Neural cell (in vitro differentiated cells): ENCODE data around the gene IL6ST. TPM values are rescaled to one million over a fixed set of nuclear protein-coding genes. Genes with fewer than 3 reads are reported as not detected.

Experiments used
- H2AFZ ChIP-seq: fragments of 200-600, 300-800 bp; sonication (generic), shearing (Covaris generic); 2 replicates; pipeline ENCODE4 v1.6.0; 2014; ENCODE audit warnings: low read depth, mild to moderate bottlenecking, antibody characterized with exemption, low read length, moderate library complexity
- H3F3A ChIP-seq: fragments of 200-600 bp; shearing (Covaris generic); 2 replicates; pipeline ENCODE4 v1.6.1; 2016; ENCODE audit warnings: mild to moderate bottlenecking, moderate library complexity, mixed read lengths, antibody characterized with exemption, low read length; ENCODE audit not compliant: insufficient read depth, poor library complexity, severe bottlenecking
- H3K27ac ChIP-seq: fragments of 200-600, 300-800 bp; sonication (generic), shearing (Covaris generic); 2 replicates; pipeline ENCODE4 v1.5.1; 2014; ENCODE audit warnings: mild to moderate bottlenecking, low read length, moderate library complexity
- H3K27me3 ChIP-seq: fragments of 300-800, 200-600 bp; sonication (generic), shearing (Covaris generic); 2 replicates; pipeline ENCODE4 v1.6.0; 2014; ENCODE audit warnings: mild to moderate bottlenecking, low read depth, low read length, moderate library complexity; ENCODE audit not compliant: insufficient read depth
- H3K36me3 ChIP-seq: fragments of 300-800, 200-600 bp; sonication (generic), shearing (Covaris generic); 2 replicates; pipeline ENCODE4 v1.5.1; 2014; ENCODE audit warnings: mild to moderate bottlenecking, antibody characterized with exemption, low read length, moderate library complexity; ENCODE audit not compliant: insufficient read depth
- H3K4me2 ChIP-seq: fragments of 300-800, 200-600 bp; sonication (generic), shearing (Covaris generic); 2 replicates; pipeline ENCODE4 v1.6.0; 2014; ENCODE audit warnings: mild to moderate bottlenecking, low read length
- H3K4me3 ChIP-seq: fragments of 300-800, 200-600 bp; sonication (generic), shearing (Covaris generic); 2 replicates; pipeline ENCODE4 v1.5.1; 2014; ENCODE audit warnings: mild to moderate bottlenecking, low read length, moderate library complexity
- H3K79me2 ChIP-seq: fragments of 200-600 bp; shearing (Covaris generic); replicated peaks from 2 replicates; pipeline ENCODE4 v1.6.0; 2014; ENCODE audit warnings: mild to moderate bottlenecking, low read length, moderate library complexity; ENCODE audit not compliant: insufficient read depth
- H3K9ac ChIP-seq: fragments of 300-800, 200-600 bp; sonication (generic), shearing (Covaris generic); 2 replicates; pipeline ENCODE4 v1.6.1; 2016; ENCODE audit warnings: mild to moderate bottlenecking, low read length, mixed read lengths
- H3K9me2 ChIP-seq: fragments of 200-600 bp; shearing (Covaris generic); 2 replicates; pipeline ENCODE4 v1.6.1; 2016; ENCODE audit warnings: mild to moderate bottlenecking, low read length, mixed read lengths; ENCODE audit not compliant: insufficient read depth
- H3K9me3 ChIP-seq: fragments of 200-600, 300-800 bp; sonication (generic), shearing (Covaris generic); 2 replicates; pipeline ENCODE4 v1.6.1; 2016; ENCODE audit warnings: mild to moderate bottlenecking, mixed run types, low read length, moderate library complexity, mixed read lengths
- H4K20me1 ChIP-seq: fragments of 200-600 bp; shearing (Covaris generic); 2 replicates; pipeline ENCODE4 v1.6.1; 2016; ENCODE audit warnings: mild to moderate bottlenecking, mixed run types; ENCODE audit not compliant: insufficient read depth
- CTCF ChIP-seq: fragments of 450-650 bp; IDR thresholded peaks from 2 replicates; pipeline ENCODE4 v1.5.1; 2014; ENCODE audit warnings: antibody characterized with exemption, mild to moderate bottlenecking, moderate library complexity; ENCODE audit not compliant: poor library complexity, severe bottlenecking
- EP300 ChIP-seq: fragments of 450-650 bp; conservative IDR thresholded peaks from 2 replicates; pipeline ENCODE4 v1.6.1; 2014; ENCODE audit warnings: antibody characterized with exemption, mild to moderate bottlenecking, moderate library complexity; ENCODE audit not compliant: poor library complexity, severe bottlenecking
- EZH2 ChIP-seq: fragments of 200-600, 300-800 bp; shearing (Covaris generic), sonication (generic); IDR thresholded peaks from 2 replicates; pipeline ENCODE4 v1.6.1; 2014; ENCODE audit warnings: antibody characterized with exemption, low read length, borderline replicate concordance, mild to moderate bottlenecking; ENCODE audit not compliant: insufficient read depth, poor library complexity, severe bottlenecking
- MXI1 ChIP-seq: fragments of 450-650 bp; conservative IDR thresholded peaks from 2 replicates; pipeline ENCODE4 v1.6.1; 2014; ENCODE audit warnings: antibody characterized with exemption, mild to moderate bottlenecking; ENCODE audit not compliant: poor library complexity, severe bottlenecking
- POLR2AphosphoS5 ChIP-seq: IDR thresholded peaks from 2 replicates; pipeline ENCODE4 v1.6.1; 2012
- RAD21 ChIP-seq: fragments of 450-650 bp; conservative IDR thresholded peaks from 2 replicates; pipeline ENCODE4 v1.6.1; 2014; ENCODE audit warnings: antibody characterized with exemption, mild to moderate bottlenecking, moderate library complexity
- REST ChIP-seq: IDR thresholded peaks from 2 replicates; pipeline ENCODE4 v1.6.1; 2012; ENCODE audit warnings: borderline replicate concordance
- SMC3 ChIP-seq: fragments of 450-650 bp; conservative IDR thresholded peaks from 2 replicates; pipeline ENCODE4 v1.6.1; 2014; ENCODE audit warnings: antibody characterized with exemption, mild to moderate bottlenecking, moderate library complexity; ENCODE audit not compliant: poor library complexity
- TAF1 ChIP-seq: IDR thresholded peaks from 2 replicates; pipeline ENCODE4 v1.6.1; 2012; ENCODE audit warnings: low read depth
- polyA plus RNA-seq: library from polyadenylated mRNA; depleted of rRNA; stranded (reverse); fragments of >200 nt; gene quantifications from 2 replicates; pipeline ENCODE4 v1.2.3, GENCODE V29; 2014

Gene IL6ST
- polyA plus RNA-seq, 1 donor from 2014 or later = 19.7 TPM

- no peak overlapping the region for H2AFZ ChIP-seq
- no peaks in the 10 kb centered on the region for H3K9me2 ChIP-seq
- TF ChIP-seq MXI1 (no peak), POLR2AphosphoS5 (no peak), REST (no peak), EP300 (no peak), EZH2 (no peak), TAF1 (no peak), SMC3 (no peak), RAD21 (no peak), CTCF (no peak)
- no peak overlapping the region for H3K9ac ChIP-seq
- H3K79me2 ChIP-seq = no peaks in the 10 kb centered on the region
- no peak overlapping the region for H3K27ac ChIP-seq
- H3K36me3 ChIP-seq = no peaks in the 10 kb centered on the region
- H3K9me3 ChIP-seq = no peaks in the 10 kb centered on the region
- H3F3A ChIP-seq = no peaks in the 10 kb centered on the region
- H3K4me3 ChIP-seq = no peak overlapping the region
- no peaks in the 10 kb centered on the region for H4K20me1 ChIP-seq
- H3K4me2 ChIP-seq = no peak overlapping the region
- no peaks in the 10 kb centered on the region for H3K27me3 ChIP-seq
Observed at GRCh38 chr5:55895346-55895745, 99.4 kb downstream of the IL6ST start.

GRCh38 chr5:55894135-55894534, 100.6 kb downstream of the IL6ST start:
- no peaks in the 10 kb centered on the region for H3F3A ChIP-seq
- H3K27ac ChIP-seq = no peak overlapping the region
- no peaks in the 10 kb centered on the region for H4K20me1 ChIP-seq
- H3K9me3 ChIP-seq = no peaks in the 10 kb centered on the region
- no peak overlapping the region for H3K4me3 ChIP-seq
- H3K36me3 ChIP-seq = no peaks in the 10 kb centered on the region
- H3K9me2 ChIP-seq = no peaks in the 10 kb centered on the region
- no peak overlapping the region for H3K4me2 ChIP-seq
- H2AFZ ChIP-seq = no peak overlapping the region
- H3K27me3 ChIP-seq = no peaks in the 10 kb centered on the region
- TF ChIP-seq MXI1 (no peak), RAD21 (no peak), TAF1 (no peak), REST (no peak), SMC3 (no peak), CTCF (no peak), EP300 (no peak), POLR2AphosphoS5 (no peak), EZH2 (no peak)
- no peak overlapping the region for H3K9ac ChIP-seq
- H3K79me2 ChIP-seq = no peaks in the 10 kb centered on the region
